CMK (cell line): ENCODE measurements around the gene HSPBAP1.

Experiments
- DNase-seq: peaks from one replicate; pipeline ENCODE4 v3.0.0-alpha.2; 2010; ENCODE audit warnings: low read depth

The HSPBAP1 gene

GRCh38 chr3:122793568-122794416, at the start of gene HSPBAP1:
Gene HSPBAP1 (minus strand): TSS chr3:122793831. CDS start chr3:122793680, 151 bp downstream.
- DNase-seq = peak; percentile 85

GRCh38 chr3:122835590-122835989, 42.0 kb upstream of the HSPBAP1 start:
- DNase-seq = no peak

- DNase-seq = no peak
These were observed 34.6 kb upstream of the HSPBAP1 start for GRCh38 chr3:122828281-122828680.

- DNase-seq = no peak
These were observed 32.6 kb upstream of the HSPBAP1 start for GRCh38 chr3:122826278-122826677.

- no peak for DNase-seq
These were observed 31.8 kb upstream of the HSPBAP1 start for GRCh38 chr3:122825460-122825859.

- no peak for DNase-seq
These were observed 31.1 kb upstream of the HSPBAP1 start for GRCh38 chr3:122824465-122825381.

- DNase-seq = no peak
These were observed 23.0 kb upstream of the HSPBAP1 start for GRCh38 chr3:122816587-122816986.

- no peak for DNase-seq
These were observed 17.1 kb upstream of the HSPBAP1 start for GRCh38 chr3:122810734-122811133.

- DNase-seq = no peak
These were observed 10.3 kb upstream of the HSPBAP1 start for GRCh38 chr3:122803977-122804376.

- DNase-seq = no peak
These were observed 8.7 kb upstream of the HSPBAP1 start for GRCh38 chr3:122802323-122802722.

GRCh38 chr3:122800706-122801237, 7.1 kb upstream of the HSPBAP1 start:
- DNase-seq = no peak

- no peak for DNase-seq
These were observed 6.4 kb upstream of the HSPBAP1 start for GRCh38 chr3:122800031-122800430.

- no peak for DNase-seq
These were observed 5.7 kb upstream of the HSPBAP1 start for GRCh38 chr3:122799322-122799721.

- DNase-seq = no peak
These were observed 3.7 kb upstream of the HSPBAP1 start for GRCh38 chr3:122797291-122797690.

- DNase-seq = no peak
These were observed 2.1 kb upstream of the HSPBAP1 start for GRCh38 chr3:122795674-122796195.

- DNase-seq = peak; percentile 49
These were observed 1.4 kb upstream of the HSPBAP1 start, which contains the start of gene SLC49A4 for GRCh38 chr3:122794779-122795673. Gene SLC49A4 (plus strand): TSS chr3:122795069. CDS start chr3:122795193, 124 bp downstream.

GRCh38 chr3:122794483-122794778, 800 bp upstream of the HSPBAP1 start:
- DNase-seq = no peak

GRCh38 chr3:122789585-122790273, 3.9 kb downstream of the HSPBAP1 start:
- no peak for DNase-seq

- no peak for DNase-seq
These were observed 5.8 kb downstream of the HSPBAP1 start for GRCh38 chr3:122787872-122788271.

- DNase-seq = no peak
These were observed 7.6 kb downstream of the HSPBAP1 start for GRCh38 chr3:122786066-122786465.

- no peak for DNase-seq
These were observed 8.4 kb downstream of the HSPBAP1 start for GRCh38 chr3:122785231-122785630.
